ENCODE results near the gene ZNF598. TPM values are rescaled to one million over a fixed set of nuclear protein-coding genes. Genes with fewer than 3 reads are reported as not detected.
"Not testable (repeated sequence)": the region's sequence is repeated elsewhere in the genome, so short reads cannot be mapped to it uniquely, and the experiment has no call there.

ZNF598 gene
- total RNA-seq, 1 donor from 2014 or later, result 22.8 TPM

GRCh38 chr16:2028620-2029220 lies 19.1 kb upstream of the ZNF598 start:
- no peak for DNase-seq (ENCODE audit: low read depth, low spot score)

GRCh38 chr16:2028146-2028545 lies 18.5 kb upstream of the ZNF598 start:
- DNase-seq (ENCODE audit: low read depth, low spot score), result no peak

GRCh38 chr16:2027024-2028010 lies 17.7 kb upstream of the ZNF598 start:
- DNase-seq (ENCODE audit: low read depth, low spot score), result no peak

- no peak for DNase-seq (ENCODE audit: low read depth, low spot score)
Observed at GRCh38 chr16:2026461-2027023, 16.9 kb upstream of the ZNF598 start, which contains the start of gene NHERF2. Gene NHERF2, plus strand, starts transcription at chr16:2026902. Its CDS starts 104 bp downstream, at chr16:2027006.

GRCh38 chr16:2025878-2026460 lies 16.3 kb upstream of the ZNF598 start:
- no peak for DNase-seq (ENCODE audit: low read depth, low spot score)

GRCh38 chr16:2025251-2025650 lies 15.6 kb upstream of the ZNF598 start:
- DNase-seq (ENCODE audit: low read depth, low spot score), result no peak

GRCh38 chr16:2024032-2024420 lies 14.4 kb upstream of the ZNF598 start:
- DNase-seq (ENCODE audit: low read depth, low spot score), result no peak

- no peak for DNase-seq (ENCODE audit: low read depth, low spot score)
Observed at GRCh38 chr16:2023092-2024031, 13.7 kb upstream of the ZNF598 start.

- no peak for DNase-seq (ENCODE audit: low read depth, low spot score)
Observed at GRCh38 chr16:2022723-2023091, 13.1 kb upstream of the ZNF598 start.

- no peak for DNase-seq (ENCODE audit: low read depth, low spot score)
Observed at GRCh38 chr16:2019921-2020831, 10.6 kb upstream of the ZNF598 start.

GRCh38 chr16:2019518-2019920 lies 9.9 kb upstream of the ZNF598 start, which contains the start of gene NPW:
Gene NPW, plus strand, starts transcription at chr16:2019785.
- DNase-seq (ENCODE audit: low read depth, low spot score), result no peak

- no peak for DNase-seq (ENCODE audit: low read depth, low spot score)
Observed at GRCh38 chr16:2016407-2016922, 6.8 kb upstream of the ZNF598 start.

GRCh38 chr16:2015947-2016208 lies 6.3 kb upstream of the ZNF598 start:
- no peak for DNase-seq (ENCODE audit: low read depth, low spot score)

GRCh38 chr16:2015117-2015946 lies 5.7 kb upstream of the ZNF598 start:
- no peak for DNase-seq (ENCODE audit: low read depth, low spot score)

- DNase-seq (ENCODE audit: low read depth, low spot score), result no peak
Observed at GRCh38 chr16:2013527-2013926, 3.9 kb upstream of the ZNF598 start.

GRCh38 chr16:2011726-2012125 lies 2.1 kb upstream of the ZNF598 start:
- DNase-seq (ENCODE audit: low read depth, low spot score), result not testable (repeated sequence)

GRCh38 chr16:2009164-2009711 lies 383 bp downstream of the ZNF598 start:
- no peak for DNase-seq (ENCODE audit: low read depth, low spot score)

GRCh38 chr16:2008631-2009163 lies 924 bp downstream of the ZNF598 start:
- no peak for DNase-seq (ENCODE audit: low read depth, low spot score)
